Inflammatory macrophage treated with lipopolysaccharide for 1 hour (primary cell): ENCODE results near the gene IL17C.

Experiments used
- DNase-seq, 2 donors: peaks; one replicate each; pipeline ENCODE4 v3.0.0-alpha.2; 2020 to 2022

IL17C gene

DNA sequence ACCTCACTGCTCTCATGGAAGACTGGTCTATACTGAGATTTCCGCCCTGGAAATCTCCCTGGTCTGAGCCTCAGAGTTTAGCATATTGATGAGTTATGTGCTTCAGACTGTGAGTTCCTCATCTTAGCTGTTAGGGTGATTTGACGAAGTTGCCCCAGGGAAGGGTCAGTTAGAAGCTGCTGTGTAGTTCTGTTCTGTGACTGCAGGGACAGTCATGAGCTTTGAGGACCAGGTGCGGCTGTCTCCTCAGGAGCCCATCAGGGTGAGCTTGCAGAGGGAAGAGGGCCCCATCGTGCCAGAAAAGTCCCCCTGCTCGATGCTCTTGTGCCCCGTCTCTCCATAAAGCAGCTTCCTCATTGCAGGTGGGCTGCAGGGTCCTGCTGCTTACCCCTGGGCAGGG lies 28.3 kb upstream of the IL17C start:
- no peak for DNase-seq

DNA sequence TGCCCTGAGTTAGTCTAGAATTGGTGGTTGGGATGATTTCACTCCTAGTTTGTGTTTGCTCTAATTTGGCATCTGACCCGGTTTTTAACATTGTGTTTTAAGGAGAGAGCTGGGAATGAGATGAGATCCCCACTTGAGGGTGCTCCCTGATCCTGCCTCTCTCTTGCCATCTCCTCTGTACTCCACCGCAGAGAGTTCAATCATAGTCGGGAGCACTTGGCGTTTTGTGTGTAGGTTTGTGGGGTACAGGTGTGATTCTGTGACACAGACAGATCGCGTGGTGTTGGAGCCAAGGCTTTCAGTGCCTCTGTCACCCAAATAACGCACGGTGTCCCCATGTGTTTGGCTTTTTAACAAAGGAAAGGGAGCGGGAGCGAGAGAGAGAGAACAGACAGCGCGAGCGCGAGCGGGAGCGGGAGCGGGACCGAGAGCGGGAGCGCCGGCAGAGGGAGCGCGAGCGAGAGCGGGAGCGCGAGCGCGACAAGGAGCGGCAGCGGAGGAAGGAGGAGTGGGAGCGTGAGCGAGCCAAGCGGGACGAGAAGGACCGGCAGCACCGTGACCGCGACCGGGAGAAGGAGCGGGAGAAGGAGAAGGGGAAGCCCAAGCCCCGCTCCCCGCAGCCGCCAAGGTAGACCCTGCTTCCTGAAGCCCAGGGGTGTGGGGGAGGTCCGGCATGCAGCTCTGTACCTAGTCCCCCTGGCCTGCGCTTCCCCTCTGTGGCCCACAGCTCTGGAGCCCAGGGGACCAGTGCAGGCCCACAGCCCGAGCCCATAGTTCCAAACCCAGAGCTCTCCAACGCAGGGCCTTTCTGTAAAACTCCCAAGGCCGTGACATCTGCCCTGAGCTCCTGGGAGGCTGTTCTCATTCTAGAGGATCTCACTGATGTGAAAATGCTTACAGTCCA lies 27.2 kb upstream of the IL17C start:
- no peak for DNase-seq

DNA sequence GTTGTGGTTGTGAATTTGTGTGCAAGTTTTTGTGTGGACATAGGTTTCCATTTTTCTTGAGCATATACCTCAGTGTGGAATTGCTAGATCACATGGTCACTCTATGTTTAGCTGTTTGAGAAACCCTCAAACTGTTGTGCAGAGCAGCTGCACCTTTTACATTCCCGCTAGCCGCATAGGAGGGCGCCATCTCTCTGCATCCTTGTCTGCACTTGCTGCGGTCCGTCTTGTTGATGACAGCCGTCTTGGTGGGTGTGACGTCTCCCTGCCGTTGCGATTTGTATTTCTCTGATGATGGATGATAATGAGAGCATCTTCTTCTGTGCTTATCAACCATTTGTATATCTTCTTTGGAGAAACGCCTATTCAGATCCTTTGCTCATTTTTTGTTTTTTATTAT lies 25.1 kb upstream of the IL17C start:
- no peak for DNase-seq

DNA sequence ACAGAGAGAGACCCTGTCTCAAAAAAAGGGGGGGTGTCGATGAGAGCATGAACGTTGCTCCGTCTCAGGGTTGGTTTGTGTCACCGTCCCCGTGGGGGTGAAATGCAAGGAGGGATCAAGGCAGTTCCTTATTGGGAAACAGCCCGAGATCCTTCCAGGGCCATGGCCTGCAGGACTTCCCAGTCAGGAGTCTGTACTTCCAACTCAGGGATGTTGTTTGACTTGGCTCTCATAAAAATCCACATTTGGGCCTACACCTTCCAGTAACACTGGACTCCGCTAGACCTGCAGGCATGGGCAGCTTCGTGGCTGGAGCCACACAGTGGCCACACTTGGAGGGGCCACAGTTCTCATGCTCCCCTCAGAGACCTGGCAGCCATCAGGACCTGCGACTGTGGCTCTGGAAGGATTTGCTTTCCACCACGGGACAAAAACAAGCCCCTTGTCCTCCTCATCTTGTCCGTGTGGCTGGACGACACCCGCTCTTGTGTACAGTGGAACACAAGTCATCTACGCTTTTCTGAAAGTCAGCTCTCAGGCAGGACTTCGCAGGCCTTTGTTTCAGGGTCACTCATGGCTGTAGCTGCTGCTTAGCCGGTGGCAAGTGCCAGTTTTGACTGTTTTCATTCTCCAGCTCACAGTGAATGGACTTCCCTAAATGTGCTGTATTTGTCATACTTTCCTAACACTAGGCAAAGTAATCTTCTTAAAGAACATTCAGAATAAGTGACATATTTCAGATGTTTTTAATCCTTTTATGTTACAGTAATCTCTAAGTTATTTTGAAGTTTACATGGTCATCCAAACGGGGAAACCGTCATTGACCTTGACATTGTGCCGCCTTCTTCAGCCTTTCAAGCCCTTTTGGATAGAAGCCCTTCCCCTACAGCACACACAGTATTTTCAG lies 24.2 kb upstream of the IL17C start:
- DNase-seq, result no peak

DNA sequence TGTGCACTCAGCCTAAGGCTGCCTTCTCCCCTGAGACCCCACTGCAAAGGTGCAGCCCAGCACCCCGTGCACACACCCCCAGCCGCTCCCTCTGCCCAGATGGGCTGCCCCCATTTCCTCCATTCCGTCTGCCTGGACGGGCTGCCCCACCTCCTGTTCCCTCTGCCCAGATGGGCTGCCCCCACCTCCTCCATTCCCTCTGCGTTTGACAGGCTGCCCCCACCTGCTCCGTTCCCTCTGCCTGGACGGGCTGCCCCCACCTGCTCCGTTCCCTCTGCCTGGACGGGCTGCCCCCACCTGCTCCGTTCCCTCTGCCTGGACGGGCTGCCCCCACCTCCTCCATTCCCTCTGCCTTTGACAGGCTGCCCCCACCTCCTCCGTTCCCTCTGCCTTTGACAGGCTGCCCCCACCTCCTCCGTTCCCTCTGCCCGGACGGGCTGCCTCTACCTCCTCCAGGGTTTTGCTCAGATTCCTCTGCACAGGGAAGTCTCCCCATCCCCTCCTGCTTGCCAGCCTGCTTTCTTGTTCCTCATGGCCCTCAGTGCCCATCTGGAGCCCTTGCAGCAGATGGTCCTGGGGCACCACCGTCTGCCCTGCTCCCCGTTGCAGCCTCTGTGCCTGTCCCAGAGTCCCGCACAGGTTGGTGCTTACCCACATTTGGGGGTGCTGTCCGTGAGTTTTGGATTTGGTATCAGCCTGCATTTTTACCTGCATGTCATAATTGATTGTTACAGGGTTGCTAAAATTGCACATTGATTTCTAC lies 23.4 kb upstream of the IL17C start:
- no peak for DNase-seq

DNA sequence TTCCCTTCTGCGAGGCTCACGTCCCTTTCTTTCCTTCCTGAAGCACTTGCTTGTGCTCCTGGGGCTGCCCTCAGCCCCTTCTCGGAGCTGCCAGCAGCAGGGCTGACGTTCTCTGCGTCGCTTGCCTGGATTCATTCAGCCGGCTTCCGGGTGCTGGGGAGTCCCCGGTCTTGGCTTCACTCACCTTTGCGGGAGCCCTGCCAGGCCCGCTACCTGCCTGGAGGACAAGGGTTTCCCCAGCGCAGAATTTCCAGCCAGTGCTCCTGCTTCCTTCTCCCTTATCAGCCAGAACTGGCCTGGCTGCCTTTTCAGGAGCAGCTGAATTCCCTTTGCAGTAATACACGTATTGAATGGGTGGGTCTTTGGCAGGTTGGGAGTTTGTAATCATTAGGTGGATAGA lies 22.1 kb upstream of the IL17C start:
- no peak for DNase-seq

DNA sequence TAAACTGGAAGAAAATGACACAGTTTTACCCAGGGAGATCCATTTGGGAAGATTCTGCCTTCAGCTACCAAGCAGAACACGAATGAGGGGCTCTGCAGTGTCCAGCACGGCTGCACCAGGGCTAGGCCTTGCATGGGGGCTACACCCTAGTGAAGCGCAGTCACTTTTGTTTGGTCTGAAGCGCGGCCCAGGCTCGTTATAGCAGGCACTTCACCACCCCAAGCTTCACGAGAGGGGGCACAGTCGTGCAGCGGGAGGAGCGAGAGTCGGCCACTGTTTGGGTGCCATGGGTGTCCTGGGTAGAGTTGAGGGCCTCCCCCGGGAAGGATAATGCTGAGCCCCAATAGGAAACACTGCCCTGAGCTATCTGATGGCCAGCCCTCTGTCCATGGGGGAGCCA lies 21.6 kb upstream of the IL17C start:
- DNase-seq, result no peak

DNA sequence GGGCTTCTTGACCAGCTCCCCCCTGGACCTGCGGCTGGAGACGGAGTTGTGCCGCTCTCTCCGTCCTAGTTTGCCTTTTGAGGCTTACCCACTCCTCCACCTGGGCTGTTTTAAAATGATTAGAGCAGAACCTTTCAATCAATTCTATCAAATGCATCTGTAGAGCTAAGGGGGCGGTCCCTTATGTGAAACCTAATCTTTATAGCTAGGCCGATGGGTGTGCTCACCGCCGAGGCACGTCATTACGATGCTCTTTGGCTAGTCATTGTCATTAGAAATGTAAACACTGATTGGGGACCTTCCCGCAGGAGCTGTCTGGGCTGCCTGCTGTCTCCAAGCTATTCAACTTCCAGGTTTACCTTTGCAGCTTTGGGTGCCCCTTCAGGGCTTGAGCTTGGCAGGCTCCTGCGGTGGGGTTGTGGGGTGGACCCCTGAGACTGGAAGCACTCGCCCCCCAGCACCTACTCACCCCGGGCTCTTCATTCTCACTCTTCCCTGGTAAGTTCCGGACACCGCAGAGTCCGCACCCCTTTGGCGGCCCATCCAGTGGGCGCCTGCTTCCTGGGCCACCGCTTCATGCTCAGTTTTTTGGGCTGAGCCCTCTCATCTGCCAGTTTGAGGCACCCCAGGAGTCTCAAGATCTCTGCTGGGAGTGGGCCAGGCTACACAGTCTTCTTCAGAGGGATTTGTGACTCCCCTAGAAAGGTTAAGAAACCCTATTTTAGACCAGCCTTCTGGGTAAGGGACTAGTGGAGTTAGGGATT lies 20.9 kb upstream of the IL17C start:
- DNase-seq, result no peak

DNA sequence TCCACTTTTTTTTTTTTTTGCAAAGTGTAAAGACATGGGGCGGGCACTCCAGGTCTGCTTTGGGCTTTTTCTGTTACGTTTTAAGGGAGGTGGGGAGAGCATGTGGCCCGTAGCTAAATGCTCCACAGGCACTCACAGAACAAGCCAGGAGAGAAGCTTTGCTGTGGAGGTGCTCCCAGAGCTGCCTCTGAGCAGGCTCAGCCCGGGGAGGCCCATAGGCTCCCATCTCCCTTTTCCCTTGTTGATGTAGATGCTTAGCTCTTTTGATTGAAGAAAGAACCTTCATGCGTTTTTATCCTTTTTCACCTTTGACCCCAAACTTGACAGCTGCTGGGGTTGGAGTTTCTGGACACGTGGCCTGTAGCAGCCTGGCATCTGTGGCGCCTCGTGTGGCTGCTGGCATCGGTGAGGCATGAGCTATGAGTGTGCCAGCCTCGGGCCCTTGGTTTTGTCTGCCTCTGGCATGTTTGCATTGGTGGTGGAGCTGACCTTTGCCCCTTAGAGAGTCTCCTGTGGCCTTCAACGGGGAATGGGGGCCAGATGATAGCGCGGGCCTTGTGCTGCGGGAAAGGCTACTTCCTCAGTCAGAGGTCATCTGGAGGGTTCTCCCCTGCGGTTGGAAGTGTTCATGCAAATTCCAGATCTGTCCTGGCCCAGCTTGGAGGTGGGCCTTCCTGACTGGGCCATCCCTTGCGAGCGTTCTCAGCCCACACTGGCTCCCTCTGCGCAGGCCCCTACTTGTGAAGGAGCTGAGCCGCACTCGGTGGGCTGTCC lies 20.0 kb upstream of the IL17C start:
- DNase-seq, result no peak

DNA sequence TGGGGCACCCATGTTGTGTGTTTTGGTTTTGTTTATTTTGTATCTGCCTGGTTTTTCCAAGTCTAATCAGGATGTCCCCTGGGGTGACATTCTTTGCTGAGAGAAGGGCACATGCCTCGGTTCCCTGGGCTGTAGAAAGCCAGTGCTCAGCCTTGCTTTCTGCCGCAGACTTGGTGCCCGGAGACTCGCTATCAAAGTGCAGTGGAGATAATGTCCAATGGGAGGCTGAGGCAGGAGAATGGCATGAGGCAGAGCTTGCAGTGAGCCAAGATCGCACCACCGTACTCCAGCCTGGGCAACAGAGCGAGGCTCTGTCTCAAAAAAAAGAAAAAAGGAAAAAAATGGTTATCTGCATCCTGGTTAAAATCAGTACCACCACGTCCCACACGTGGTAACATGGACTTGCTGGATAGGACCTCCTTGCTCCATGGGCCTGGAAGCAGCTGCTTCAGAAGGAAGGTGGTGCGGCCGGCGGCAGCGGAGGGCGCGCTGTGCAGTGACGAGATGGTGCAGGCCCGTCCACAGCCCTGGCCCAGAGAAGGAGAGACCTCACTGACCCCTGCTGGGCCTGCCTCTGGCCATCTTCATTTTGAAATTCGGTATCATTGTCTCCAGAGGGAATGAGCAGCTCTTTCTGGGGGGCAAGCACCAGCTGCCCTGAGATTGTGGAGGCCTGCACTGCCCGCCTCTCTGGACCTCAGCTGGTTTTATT lies 19.3 kb upstream of the IL17C start:
- no peak for DNase-seq

DNA sequence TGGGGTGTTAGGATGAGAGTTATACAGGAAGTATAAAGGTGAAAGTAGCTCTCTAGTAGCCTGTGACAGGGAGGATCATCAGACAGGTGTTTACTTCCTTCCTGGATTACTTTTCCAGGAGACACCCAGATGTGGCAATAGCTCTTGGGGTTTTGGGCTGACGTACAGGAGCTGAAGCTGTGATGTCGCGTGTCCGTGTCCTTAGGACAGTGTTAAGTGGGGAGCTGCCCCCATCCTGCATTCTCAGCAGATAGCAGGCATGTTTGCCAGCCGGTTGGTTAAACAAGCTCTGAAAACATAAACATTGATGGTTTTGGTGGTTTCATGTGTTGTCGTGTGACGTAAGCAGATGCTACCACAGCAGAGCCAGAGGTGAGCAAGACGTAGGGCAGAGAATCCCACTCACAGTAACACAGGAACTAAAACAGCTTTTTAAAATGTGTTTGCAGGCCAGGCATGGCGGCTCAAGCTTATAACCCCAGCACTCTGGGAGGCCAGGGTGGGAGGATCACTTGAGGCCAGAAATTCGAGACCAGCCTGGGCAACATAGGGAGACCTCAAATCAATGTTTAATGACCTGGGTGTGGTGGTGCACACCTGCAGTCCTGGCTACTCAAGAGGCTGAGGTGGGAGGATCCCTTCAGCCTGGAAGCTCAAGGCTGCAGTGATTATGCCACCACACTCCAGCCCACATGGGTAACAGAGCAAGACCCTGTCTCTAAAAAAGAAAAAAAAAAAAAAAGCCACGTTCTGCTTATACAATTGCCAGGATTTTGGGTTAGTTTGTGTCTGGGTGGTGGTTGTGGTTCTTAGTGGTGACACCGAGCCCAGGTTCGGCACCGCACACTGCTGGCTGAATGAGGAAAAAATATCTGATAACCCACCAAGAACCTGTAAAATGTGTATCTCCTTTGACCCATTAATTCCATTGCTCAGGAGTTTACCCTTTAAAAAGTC lies 18.2 kb upstream of the IL17C start:
- DNase-seq, result no peak

DNA sequence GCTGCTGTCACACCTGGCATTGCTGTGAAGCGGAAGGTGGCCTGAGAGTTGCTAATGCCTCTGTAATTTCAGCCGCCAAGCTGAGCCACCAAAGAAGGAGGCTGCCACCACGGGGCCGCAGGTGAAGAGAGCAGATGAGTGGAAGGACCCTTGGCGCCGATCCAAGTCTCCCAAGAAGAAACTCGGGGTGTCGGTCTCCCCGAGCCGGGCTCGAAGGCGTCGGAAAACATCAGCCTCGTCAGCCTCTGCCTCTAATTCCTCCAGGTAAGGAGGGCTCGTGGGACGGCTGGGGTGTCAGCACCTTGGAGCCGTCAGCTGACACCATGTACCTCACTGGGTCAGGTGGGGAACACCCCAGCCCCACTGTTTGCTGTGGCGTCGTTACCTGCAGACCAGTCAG lies 16.2 kb upstream of the IL17C start:
- no peak for DNase-seq

DNA sequence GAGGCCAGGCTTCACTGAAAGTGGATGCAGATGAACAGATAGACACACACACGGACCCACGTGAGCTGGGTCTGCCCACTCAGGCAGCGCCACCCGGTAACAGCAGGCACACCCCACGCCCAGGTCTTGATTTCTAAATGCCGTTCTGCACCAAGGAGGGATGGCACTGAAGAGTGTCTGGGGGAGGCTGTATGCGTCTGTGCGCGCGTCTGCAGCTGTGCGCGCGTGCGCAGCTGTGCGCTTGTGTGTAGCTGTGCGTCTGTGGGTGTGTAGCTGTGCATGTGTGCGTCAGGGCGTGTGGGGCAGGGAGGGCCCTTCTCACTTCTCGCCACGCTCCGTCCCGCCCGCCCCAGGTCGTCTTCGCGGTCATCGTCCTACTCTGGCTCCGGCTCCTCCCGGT lies 15.5 kb upstream of the IL17C start:
- no peak for DNase-seq

DNA sequence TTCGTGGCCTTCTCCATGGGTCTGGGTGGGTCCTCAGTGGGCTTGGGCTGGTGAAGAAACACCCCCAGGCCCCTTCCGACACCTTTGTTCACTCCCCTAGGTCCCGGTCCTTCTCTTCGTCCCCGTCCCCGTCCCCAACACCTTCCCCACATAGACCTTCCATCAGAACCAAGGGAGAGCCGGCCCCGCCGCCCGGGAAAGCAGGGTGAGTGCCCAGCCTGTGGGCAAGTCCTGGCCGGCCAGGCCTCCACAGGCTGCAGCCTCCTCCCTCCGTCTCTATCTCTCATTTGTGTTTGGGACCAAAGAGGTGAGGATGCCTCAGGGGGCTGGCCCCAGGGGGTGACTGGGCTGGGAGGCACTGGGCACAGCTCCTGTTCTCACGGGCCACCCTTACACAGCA lies 14.5 kb upstream of the IL17C start:
- no peak for DNase-seq

DNA sequence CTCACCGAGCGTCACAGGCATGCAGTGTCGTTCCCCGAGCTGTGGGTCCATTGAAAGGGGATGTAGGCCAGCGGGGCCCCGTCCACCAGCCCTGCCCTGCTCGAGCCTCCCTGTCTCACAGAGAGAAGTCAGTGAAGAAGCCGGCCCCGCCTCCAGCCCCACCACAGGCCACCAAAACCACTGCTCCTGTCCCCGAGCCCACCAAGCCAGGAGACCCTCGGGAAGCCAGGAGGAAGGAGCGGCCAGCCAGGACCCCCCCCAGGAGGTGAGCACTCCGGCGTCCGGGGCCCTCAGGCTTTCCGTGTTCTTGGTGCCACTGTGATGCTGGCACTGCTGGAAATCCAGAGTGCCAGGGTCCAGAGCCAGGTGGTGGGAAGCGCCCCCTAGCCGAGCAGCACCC lies 13.9 kb upstream of the IL17C start:
- no peak for DNase-seq

DNA sequence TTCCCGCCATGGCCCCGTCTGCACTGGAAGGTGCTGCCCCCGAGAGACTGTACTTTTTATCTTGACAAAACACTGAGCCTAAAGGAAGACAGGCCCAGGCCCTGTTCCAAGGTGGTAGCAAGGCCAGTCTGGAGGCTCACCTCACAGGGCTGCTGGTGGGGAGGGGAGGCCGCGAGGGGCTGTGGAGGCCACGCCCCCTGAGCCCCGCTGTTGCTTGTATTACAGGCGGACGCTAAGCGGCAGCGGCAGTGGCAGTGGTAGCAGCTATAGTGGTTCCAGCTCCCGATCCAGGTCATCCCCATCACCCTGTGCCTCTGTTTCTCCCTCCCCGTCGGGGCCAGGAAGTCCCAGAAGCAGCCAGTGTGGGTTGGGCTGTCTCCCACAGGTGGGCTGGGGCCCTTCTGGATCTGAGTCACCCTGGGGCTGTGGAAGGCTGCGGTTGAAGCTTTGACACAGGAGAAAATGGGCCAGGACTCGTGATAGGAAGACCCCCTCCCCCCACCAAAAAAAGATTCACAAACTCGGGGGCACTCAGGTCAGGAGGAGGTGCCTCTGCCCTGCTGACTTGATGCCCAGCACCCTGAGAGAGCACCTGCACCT lies 13.3 kb upstream of the IL17C start:
- no peak for DNase-seq

DNA sequence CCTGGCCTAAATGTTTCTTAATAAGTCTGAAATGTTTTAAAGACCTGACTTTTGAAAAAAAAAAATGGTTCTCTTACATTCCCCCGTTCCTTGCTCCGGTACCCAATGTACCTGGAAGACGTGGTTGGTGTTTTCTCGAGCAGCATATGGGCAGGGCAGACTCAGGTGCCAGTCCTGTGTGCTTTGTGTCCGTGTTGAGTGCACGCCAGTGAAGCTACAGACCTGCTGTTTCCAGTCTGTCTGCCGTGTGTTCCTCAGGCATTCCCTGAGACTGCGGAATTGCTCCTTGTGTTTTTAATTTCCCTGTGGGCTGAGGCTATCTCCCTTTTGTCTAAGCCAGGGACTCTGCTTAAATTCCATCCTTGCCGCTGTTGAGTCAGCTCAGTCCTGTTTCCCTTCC lies 11.7 kb upstream of the IL17C start:
- DNase-seq, result no peak

DNA sequence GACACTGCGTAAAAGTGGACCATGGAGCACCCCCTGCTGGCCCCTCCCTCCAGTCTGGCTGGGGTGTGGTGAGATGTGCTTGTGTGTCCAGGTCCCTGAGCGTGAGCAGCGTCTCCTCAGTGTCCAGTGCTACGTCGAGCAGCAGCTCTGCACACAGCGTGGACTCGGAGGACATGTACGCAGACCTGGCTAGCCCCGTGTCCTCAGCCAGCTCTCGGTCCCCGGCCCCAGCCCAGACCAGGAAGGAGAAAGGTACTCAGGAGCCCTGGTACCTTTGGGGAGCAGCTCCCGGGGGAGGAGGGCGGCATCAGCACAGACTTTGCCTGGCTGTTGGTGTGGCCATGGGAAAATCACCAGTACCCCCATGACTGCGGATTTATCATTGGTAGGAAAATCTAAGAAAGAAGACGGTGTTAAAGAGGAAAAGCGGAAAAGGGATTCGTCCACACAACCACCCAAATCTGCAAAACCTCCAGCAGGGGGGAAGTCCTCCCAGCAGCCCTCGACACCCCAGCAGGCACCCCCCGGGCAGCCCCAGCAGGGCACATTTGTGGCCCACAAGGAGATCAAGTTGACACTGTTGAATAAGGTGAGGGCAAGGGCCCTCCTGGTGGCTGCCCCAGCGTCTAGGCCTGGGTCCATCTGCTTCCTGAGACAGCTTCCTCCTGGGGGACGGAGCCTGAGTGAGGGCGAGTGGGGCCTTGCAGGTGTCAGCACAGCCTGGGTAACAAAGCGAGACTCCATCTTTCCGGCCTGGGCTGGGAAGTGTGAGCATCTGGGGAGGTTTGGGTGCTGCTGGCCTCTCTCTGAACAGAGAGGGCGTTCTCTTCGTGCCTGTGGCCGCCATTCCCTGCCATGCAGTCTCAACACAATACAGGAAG lies 10.6 kb upstream of the IL17C start:
- DNase-seq, result no peak
